Measurements from ENCODE around the gene NDUFV1.

Gene NDUFV1

DNA sequence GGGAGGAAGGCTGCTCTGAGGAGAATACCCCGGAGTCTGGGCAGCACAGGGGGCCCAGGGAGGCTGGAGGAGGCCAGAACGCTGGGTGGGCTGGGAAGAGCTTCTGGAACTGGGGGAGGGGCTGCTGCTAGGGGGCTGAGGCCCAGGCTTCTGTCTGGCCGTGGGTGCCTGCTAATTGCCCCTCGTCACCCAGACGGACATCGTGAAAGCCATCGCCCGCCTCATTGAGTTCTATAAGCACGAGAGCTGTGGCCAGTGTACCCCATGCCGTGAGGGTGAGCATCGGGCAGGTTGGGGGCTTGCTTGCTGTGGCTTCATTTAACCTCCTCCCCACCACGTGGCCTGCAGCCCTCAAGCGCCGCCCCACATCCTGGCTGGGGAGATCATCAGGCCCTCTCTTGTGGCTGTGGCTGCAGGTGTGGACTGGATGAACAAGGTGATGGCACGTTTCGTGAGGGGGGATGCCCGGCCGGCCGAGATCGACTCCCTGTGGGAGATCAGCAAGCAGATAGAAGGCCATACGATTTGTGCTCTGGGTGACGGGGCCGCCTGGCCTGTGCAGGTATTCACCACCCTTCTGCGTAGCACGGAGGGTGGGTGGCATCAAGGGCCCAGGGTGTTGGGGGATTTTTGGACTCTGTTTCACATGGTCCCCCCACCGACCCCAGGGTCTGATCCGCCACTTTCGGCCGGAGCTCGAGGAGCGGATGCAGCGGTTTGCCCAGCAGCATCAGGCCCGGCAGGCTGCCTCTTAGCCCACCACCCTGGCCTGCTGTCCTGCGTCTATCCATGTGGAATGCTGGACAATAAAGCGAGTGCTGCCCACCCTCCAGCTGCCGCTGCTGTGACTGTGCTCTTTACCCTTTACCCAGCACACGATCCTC is 5.2 kb downstream of the NDUFV1 start:
- Histone ChIP-seq H3K36me3 (ENCODE audit: control insufficient read depth, insufficient read depth, low read length) (peaks cover 31% of the 10 kb centered on the region), H3K27me3 (replicated peaks; ENCODE audit: control insufficient read depth, insufficient read depth, low read length) (no peaks in the 10 kb centered on the region), H3K4me3 (replicated peaks; ENCODE audit: low read depth, low read length) (no peak overlapping the region)
- DNase-seq (ENCODE audit: extremely low read depth, insufficient read length): no peak
- TF ChIP-seq, protein P1, sequence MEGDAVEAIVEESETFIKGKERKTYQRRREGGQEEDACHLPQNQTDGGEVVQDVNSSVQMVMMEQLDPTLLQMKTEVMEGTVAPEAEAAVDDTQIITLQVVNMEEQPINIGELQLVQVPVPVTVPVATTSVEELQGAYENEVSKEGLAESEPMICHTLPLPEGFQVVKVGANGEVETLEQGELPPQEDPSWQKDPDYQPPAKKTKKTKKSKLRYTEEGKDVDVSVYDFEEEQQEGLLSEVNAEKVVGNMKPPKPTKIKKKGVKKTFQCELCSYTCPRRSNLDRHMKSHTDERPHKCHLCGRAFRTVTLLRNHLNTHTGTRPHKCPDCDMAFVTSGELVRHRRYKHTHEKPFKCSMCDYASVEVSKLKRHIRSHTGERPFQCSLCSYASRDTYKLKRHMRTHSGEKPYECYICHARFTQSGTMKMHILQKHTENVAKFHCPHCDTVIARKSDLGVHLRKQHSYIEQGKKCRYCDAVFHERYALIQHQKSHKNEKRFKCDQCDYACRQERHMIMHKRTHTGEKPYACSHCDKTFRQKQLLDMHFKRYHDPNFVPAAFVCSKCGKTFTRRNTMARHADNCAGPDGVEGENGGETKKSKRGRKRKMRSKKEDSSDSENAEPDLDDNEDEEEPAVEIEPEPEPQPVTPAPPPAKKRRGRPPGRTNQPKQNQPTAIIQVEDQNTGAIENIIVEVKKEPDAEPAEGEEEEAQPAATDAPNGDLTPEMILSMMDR (IDR thresholded peaks at IDR 0.05; ENCODE audit: insufficient read depth, low read length, poor library complexity, severe bottlenecking): no peak

DNA sequence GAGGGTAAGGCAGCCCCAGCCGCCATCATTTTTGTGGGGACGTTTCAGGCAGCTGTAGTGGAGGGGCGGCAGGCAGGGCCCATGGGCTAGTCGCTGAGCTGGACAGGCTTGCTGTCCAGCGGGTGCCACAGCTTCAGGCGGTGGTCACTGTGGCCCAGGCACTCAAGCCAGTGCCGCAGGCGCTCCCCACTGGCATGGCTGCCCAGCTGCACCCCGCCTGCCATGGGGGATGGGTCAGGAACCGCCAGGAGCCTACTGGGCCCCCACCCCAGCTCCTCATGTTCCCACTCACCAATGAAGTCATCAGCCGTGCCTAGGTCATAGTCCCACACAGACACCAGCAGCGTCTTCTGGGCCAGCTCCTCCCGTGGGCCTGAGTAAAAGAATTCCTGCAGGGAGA is 6.0 kb downstream of the NDUFV1 start:
- no peak overlapping the region for H3K4me3 ChIP-seq (replicated peaks; ENCODE audit: low read depth, low read length)
- peaks cover 31% of the 10 kb centered on the region for H3K36me3 ChIP-seq (ENCODE audit: control insufficient read depth, insufficient read depth, low read length)
- TF ChIP-seq, protein P1 (IDR thresholded peaks at IDR 0.05; ENCODE audit: insufficient read depth, low read length, poor library complexity, severe bottlenecking): no peak
- no peaks in the 10 kb centered on the region for H3K27me3 ChIP-seq (replicated peaks; ENCODE audit: control insufficient read depth, insufficient read depth, low read length)
- DNase-seq (ENCODE audit: extremely low read depth, insufficient read length): no peak

DNA sequence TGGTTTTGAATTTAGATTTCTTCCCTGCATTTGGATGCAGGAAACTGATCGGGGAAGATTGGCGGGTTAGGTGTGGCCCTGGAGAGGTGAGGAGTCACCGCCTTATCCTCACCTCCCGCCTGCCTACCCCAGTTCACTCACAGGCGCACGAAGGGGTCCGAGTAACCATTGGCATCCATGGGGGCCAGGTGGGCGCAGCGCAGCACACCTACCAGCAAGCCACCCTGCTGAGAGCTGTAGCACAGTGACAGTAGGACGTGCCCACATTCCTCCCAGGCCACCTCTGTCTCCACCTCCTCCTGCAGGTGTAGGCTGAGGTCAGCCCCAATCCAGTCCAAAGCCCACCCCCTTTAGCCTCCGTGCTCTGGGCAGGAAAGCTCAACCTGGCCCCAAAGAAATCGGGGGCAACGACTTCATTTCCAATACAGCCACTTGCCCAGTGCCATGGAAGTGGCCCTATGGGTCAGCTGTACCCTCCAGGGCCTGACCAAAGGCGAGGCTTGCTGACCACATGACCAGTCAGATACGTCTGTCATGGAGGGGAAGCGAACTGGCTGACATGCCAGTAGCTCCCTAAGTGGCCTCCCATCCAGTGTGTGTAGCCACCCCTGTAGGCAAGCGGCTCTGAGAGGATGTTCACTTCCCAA is 6.7 kb downstream of the NDUFV1 start:
- Histone ChIP-seq H3K4me3 (replicated peaks; ENCODE audit: low read depth, low read length) (no peak overlapping the region), H3K36me3 (ENCODE audit: control insufficient read depth, insufficient read depth, low read length) (peaks cover 29% of the 10 kb centered on the region), H3K27me3 (replicated peaks; ENCODE audit: control insufficient read depth, insufficient read depth, low read length) (no peaks in the 10 kb centered on the region)
- DNase-seq (ENCODE audit: extremely low read depth, insufficient read length): no peak
- TF ChIP-seq, protein P1 (IDR thresholded peaks at IDR 0.05; ENCODE audit: insufficient read depth, low read length, poor library complexity, severe bottlenecking): no peak

DNA sequence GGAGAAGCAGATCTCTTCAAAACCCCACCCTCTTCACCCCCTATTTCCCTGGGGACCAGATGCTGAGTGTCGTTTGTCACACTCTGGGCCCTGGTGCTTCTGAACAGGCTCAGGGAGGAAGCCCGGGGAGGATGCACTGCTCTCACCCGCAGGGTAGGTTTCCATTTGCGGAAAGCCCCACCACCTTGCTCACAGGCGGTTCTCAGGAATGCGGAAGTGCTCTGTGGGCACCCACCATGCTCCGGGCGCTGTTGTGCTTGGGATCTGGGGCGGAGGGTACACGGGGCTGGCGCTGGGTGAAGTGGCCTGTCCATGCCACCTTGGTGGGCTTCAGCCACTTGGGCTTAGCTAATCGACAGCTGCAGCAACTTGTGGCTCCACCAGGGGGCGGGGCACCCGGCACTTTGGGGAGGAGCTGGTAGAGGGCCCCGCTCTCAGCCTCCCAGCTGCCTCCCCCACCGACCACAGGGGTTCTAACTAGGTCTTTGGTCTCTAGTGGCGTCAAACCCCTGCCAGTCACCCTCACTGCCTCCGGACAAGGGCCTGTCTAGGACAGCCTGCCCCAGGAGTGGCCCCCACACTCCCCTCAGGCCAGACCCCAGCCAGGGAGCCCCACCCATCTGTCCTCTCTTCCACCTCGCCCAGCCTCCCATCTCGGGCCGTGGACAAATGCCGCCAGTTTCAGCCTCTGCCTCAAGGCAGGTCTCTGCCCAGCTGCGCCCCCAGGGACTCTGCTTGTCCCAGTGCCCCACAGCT is 7.4 kb downstream of the NDUFV1 start:
- TF ChIP-seq, protein P1 (IDR thresholded peaks at IDR 0.05; ENCODE audit: insufficient read depth, low read length, poor library complexity, severe bottlenecking): peak; percentile 48
- H3K36me3 ChIP-seq (ENCODE audit: control insufficient read depth, insufficient read depth, low read length): peaks cover 29% of the 10 kb centered on the region
- no peaks in the 10 kb centered on the region for H3K27me3 ChIP-seq (replicated peaks; ENCODE audit: control insufficient read depth, insufficient read depth, low read length)
- peak; percentile 87 for DNase-seq (ENCODE audit: extremely low read depth, insufficient read length)
- peak overlapping the region; percentile 41 for H3K4me3 ChIP-seq (replicated peaks; ENCODE audit: low read depth, low read length)

DNA sequence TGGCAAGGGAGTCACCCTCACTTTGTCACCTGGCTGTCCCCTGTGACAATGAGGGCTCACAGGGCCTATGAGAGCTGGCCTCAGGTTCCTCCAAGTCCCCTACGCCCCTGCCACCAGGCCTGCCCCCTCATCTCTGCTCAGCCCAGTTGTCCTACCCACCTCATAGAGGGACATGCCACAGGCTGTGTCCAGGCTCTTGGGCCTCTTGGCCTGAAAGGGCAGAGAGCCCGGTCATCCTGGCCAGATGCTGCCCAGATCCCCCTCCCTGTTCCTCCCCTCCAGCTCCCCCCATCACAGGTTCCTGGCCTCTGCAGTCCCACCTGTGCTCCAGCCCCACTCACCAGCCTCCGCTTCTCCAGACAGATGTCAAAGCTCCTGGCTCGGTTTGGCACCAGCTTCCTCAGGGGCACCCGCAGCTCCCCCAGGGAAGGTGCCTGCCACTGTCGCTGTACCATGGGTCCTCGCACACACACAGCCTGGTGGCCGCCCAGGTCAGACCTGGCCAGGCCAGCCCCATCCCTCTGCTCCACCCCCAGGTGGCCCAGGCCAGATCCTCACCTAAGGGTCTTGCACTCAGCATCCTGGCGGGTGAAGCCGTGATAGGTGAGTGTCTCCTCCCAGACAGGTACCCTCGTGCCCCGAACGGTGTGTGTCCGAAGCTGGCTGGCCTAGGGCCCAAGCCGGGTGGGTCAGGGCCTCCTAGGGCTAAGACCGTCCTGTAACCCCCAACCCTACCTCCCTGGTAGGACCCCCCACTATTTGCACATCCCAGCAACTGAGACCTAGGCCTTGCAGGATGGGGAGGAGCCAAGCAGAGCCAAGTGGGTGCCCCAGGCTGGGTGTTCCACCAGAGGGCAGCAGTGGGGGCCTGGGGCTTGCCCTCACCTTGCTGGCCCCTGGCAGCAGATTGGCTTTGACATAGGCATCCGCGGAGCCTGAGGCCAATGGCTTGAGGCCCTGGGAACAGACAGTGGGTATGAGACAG is 8.3 kb downstream of the NDUFV1 start:
- peak; percentile 59 for DNase-seq (ENCODE audit: extremely low read depth, insufficient read length)
- peaks cover 24% of the 10 kb centered on the region for H3K36me3 ChIP-seq (ENCODE audit: control insufficient read depth, insufficient read depth, low read length)
- H3K4me3 ChIP-seq (replicated peaks; ENCODE audit: low read depth, low read length): peak overlapping the region; percentile 39
- TF ChIP-seq, protein P1 (IDR thresholded peaks at IDR 0.05; ENCODE audit: insufficient read depth, low read length, poor library complexity, severe bottlenecking): peak; percentile 71
- H3K27me3 ChIP-seq (replicated peaks; ENCODE audit: control insufficient read depth, insufficient read depth, low read length): no peaks in the 10 kb centered on the region
